Loucy (cell line): ENCODE results near the gene SDC1.
"Not testable (repeated sequence)": the region's sequence is repeated elsewhere in the genome, so short reads cannot be mapped to it uniquely, and the experiment has no call there.

Experiments used
- H2AFZ ChIP-seq: fragments of 200-600 bp; sonication (generic); 2 replicates; pipeline ENCODE4 v1.6.0; 2016; ENCODE audit warnings: antibody characterized with exemption, mild to moderate bottlenecking, low read length, moderate library complexity
- H3F3A ChIP-seq: fragments of 200-600 bp; 2 replicates; pipeline ENCODE4 v1.6.0; 2016; ENCODE audit warnings: antibody characterized with exemption, low read depth, mild to moderate bottlenecking
- H3K27me3 ChIP-seq: fragments of 200-600 bp; sonication (generic); 2 replicates; pipeline ENCODE4 v1.6.1; 2014; ENCODE audit warnings: low read length, mild to moderate bottlenecking; ENCODE audit not compliant: insufficient read depth, poor library complexity, severe bottlenecking
- H3K36me3 ChIP-seq: fragments of 200-600 bp; sonication (generic); 2 replicates; pipeline ENCODE4 v1.6.1; 2016; ENCODE audit warnings: low read length; ENCODE audit not compliant: insufficient read depth
- H3K4me1 ChIP-seq: fragments of 200-600 bp; sonication (generic); 2 replicates; pipeline ENCODE4 v1.5.1; 2014; ENCODE audit warnings: low read length, mild to moderate bottlenecking; ENCODE audit not compliant: insufficient read depth, poor library complexity, severe bottlenecking
- H3K4me2 ChIP-seq: fragments of 200-600 bp; sonication (generic); 2 replicates; pipeline ENCODE4 v1.6.0; 2014; ENCODE audit warnings: antibody characterized with exemption, low read length, low read depth, mild to moderate bottlenecking; ENCODE audit not compliant: poor library complexity, severe bottlenecking
- H3K4me3 ChIP-seq: fragments of 200-600 bp; sonication (generic); 2 replicates; pipeline ENCODE4 v1.5.1; 2014; ENCODE audit warnings: low read length, mild to moderate bottlenecking, mixed read lengths; ENCODE audit not compliant: poor library complexity, severe bottlenecking
- H3K79me2 ChIP-seq: fragments of 200-600 bp; sonication (generic); 2 replicates; pipeline ENCODE4 v1.6.1; 2014; ENCODE audit warnings: low read length; ENCODE audit not compliant: insufficient read depth
- H3K9ac ChIP-seq: fragments of 200-600 bp; sonication (generic); 2 replicates; pipeline ENCODE4 v1.6.0; 2014; ENCODE audit warnings: mild to moderate bottlenecking, low read depth, low read length, moderate library complexity; ENCODE audit not compliant: poor library complexity, severe bottlenecking
- H3K9me2 ChIP-seq: fragments of 200-600 bp; sonication (generic); replicated peaks from 2 replicates; pipeline ENCODE4 v1.6.1; 2016; ENCODE audit warnings: low read depth, low read length, mixed read lengths
- H3K9me3 ChIP-seq: fragments of 200-600 bp; sonication (generic); 2 replicates; pipeline ENCODE4 v1.6.1; 2014; ENCODE audit warnings: mild to moderate bottlenecking, antibody characterized with exemption, low read length, low read depth; ENCODE audit not compliant: insufficient read depth
- H4K20me1 ChIP-seq: fragments of 200-600 bp; sonication (generic); 2 replicates; pipeline ENCODE4 v1.6.0; 2014; ENCODE audit warnings: antibody characterized with exemption, low read length, mild to moderate bottlenecking; ENCODE audit not compliant: insufficient read depth, poor library complexity, severe bottlenecking
- CTCF ChIP-seq: fragments of 200-600 bp; sonication (generic); conservative IDR thresholded peaks from 2 replicates; pipeline ENCODE4 v1.5.1; 2014; ENCODE audit warnings: mild to moderate bottlenecking, antibody characterized with exemption, low read length
- EZH2phosphoT487 ChIP-seq: fragments of 200-600 bp; IDR thresholded peaks from 2 replicates; pipeline ENCODE4 v1.6.1; 2018; ENCODE audit warnings: antibody characterized with exemption, mild to moderate bottlenecking, moderate library complexity, borderline replicate concordance

SDC1 gene

GRCh38 chr2:20224716-20225293 is at the start of gene SDC1:
Gene SDC1, minus strand, starts transcription at chr2:20225130. Its CDS starts 263 bp downstream, at chr2:20224867.
- no peaks in the 10 kb centered on the region for H3K79me2 ChIP-seq
- TF ChIP-seq CTCF (no peak), EZH2phosphoT487 (no peak)
- no peaks in the 10 kb centered on the region for H3K27me3 ChIP-seq
- no peak within 1 kb of the TSS for H2AFZ ChIP-seq
- no peak within 1 kb of the TSS for H3K9ac ChIP-seq
- H3K4me2 ChIP-seq = no peak within 1 kb of the TSS
- no peak within 1 kb of the TSS for H3K4me3 ChIP-seq
- H3K36me3 ChIP-seq = no peaks in the 10 kb centered on the region
- no peaks in the 10 kb centered on the region for H3K9me2 ChIP-seq
- no peaks in the 10 kb centered on the region for H3K9me3 ChIP-seq
- no peaks in the 10 kb centered on the region for H3F3A ChIP-seq
- H3K4me1 ChIP-seq = no peaks in the 10 kb centered on the region
- H4K20me1 ChIP-seq = no peaks in the 10 kb centered on the region

- H3K9me3 ChIP-seq = no peaks in the 10 kb centered on the region
- no peaks in the 10 kb centered on the region for H3K4me1 ChIP-seq
- peaks cover 14% of the 10 kb centered on the region for H4K20me1 ChIP-seq
- H3K4me3 ChIP-seq = no peak overlapping the region
- no peak overlapping the region for H2AFZ ChIP-seq
- no peaks in the 10 kb centered on the region for H3K27me3 ChIP-seq
- TF ChIP-seq CTCF (no peak), EZH2phosphoT487 (no peak)
- no peak overlapping the region for H3K9ac ChIP-seq
- H3K4me2 ChIP-seq = no peak overlapping the region
- H3F3A ChIP-seq = 0 out of 2 replicates have a peak, but pooled peaks cover 3% of the 10 kb centered on the region
- peaks cover 38% of the 10 kb centered on the region; the same call in 1 of the 2 replicates for H3K36me3 ChIP-seq
- no peaks in the 10 kb centered on the region for H3K9me2 ChIP-seq
- H3K79me2 ChIP-seq = 0 out of 2 replicates have a peak, but pooled peaks cover 3% of the 10 kb centered on the region
These were observed 48.1 kb upstream of the SDC1 start for GRCh38 chr2:20273042-20273441.

- not testable (repeated sequence) for H3F3A ChIP-seq, H2AFZ ChIP-seq, H4K20me1 ChIP-seq, H3K4me1 ChIP-seq, H3K79me2 ChIP-seq, H3K9me3 ChIP-seq, H3K27me3 ChIP-seq, H3K9ac ChIP-seq, H3K4me2 ChIP-seq, H3K9me2 ChIP-seq, H3K4me3 ChIP-seq
- H3K36me3 ChIP-seq = peaks cover 34% of the 10 kb centered on the region; the same call in 1 of the 2 replicates
These were observed 43.4 kb upstream of the SDC1 start for GRCh38 chr2:20268317-20268716.

- Histone ChIP-seq H3K36me3 (peaks cover 37% of the 10 kb centered on the region), H3K27me3 (no peaks in the 10 kb centered on the region), H3K9me2 (no peaks in the 10 kb centered on the region), H3K9ac (no peak overlapping the region), H3K4me2 (no peak overlapping the region), H3K79me2 (0 out of 2 replicates have a peak, but pooled peaks cover 3% of the 10 kb centered on the region), H3K9me3 (no peaks in the 10 kb centered on the region), H3K4me3 (no peak overlapping the region), H3F3A (no peaks in the 10 kb centered on the region), H4K20me1 (peaks cover 9% of the 10 kb centered on the region), H2AFZ (no peak overlapping the region), H3K4me1 (no peaks in the 10 kb centered on the region)
- TF ChIP-seq CTCF = no peak
- TF ChIP-seq EZH2phosphoT487 = no peak
These were observed 42.6 kb upstream of the SDC1 start for GRCh38 chr2:20267529-20267928.
